Activated B cell treated with CpG ODN at 0.5 μM for 24 hours (primary cell): ENCODE measurements around the gene RBMS3. TPM values are rescaled to one million over a fixed set of nuclear protein-coding genes. Genes with fewer than 3 reads are reported as not detected.

ENCODE experiments used
- ATAC-seq: fragments of 200-7000 bp; cut with Tn5 transposase; one replicate; pipeline ENCODE4 v1.10.0; 2021; ENCODE audit warnings: low read depth, mild to moderate bottlenecking, moderate library complexity
- CTCF ChIA-PET: fragments of 350-600 bp; sonication (Branson Sonifier 250); formaldehyde crosslinking; loops from one replicate; lab custom pipeline; 2021; ENCODE audit warnings: antibody characterized with exemption; lab: Charles Lee
- POLR2A ChIA-PET: fragments of 350-600 bp; sonication (Branson Sonifier 250); formaldehyde crosslinking; loops from one replicate; lab custom pipeline; 2021; ENCODE audit warnings: antibody characterized with exemption; lab: Charles Lee
- DNase-seq: peaks from one replicate; pipeline ENCODE4 v3.0.0; 2022
- H3K27ac Mint-ChIP-seq: one replicate; pipeline ENCODE4 v1.8.0; 2020; ENCODE audit warnings: mixed read lengths
- H3K27me3 Mint-ChIP-seq: one replicate; pipeline ENCODE4 v1.8.0; 2021; ENCODE audit warnings: mixed read lengths
- H3K36me3 Mint-ChIP-seq: one replicate; pipeline ENCODE4 v1.8.0; 2021; ENCODE audit warnings: low read depth, mixed read lengths
- H3K4me1 Mint-ChIP-seq: one replicate; pipeline ENCODE4 v1.8.0; 2021; ENCODE audit warnings: mixed read lengths
- H3K4me3 Mint-ChIP-seq: one replicate; pipeline ENCODE4 v1.8.0; 2020; ENCODE audit warnings: mild to moderate bottlenecking, mixed read lengths
- H3K9me3 Mint-ChIP-seq: one replicate; pipeline ENCODE4 v1.8.0; 2020; ENCODE audit warnings: mixed read lengths
- intact Hi-C: fragments of 100-400 bp; cut with micrococcal nuclease; formaldehyde crosslinking; loops from one replicate; pipeline ENCODE4 v1.15.1; 2024
- total RNA-seq: library from RNA; stranded (reverse); gene quantifications from 2 replicates; pipeline ENCODE4 v1.2.3, GENCODE V29; 2022
- TF ChIP-seq, protein P1 (sequence below): fragments of 200-600 bp; IDR thresholded peaks from one replicate; pipeline ENCODE4 v1.8.0; 2022; ENCODE audit warnings: antibody characterized with exemption, mild to moderate bottlenecking

The RBMS3 gene
- total RNA-seq, 1 donor from 2014 or later: 0.31 TPM

DNA sequence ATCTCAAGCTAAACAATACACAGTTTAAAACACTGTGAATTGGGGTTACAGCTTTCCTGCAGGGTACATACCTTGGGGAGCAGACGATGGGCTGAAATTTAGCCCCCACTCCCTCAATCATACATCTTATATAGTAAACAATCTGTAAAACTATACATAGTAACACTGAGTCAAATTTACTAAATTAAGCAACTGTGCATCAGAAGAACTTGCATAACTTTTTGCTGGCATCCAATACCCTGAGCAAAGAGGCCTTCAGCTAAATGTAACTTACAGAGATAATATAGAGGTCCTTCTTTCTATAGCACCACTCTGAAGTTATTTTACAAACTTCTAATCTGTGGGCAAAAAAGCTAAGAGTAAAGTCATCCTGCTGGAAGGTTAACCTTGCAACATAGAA lies 721.9 kb downstream of the RBMS3 start:
- ATAC-seq: no peak
- CTCF ChIA-PET: interaction anchor here (0.8 to 2.2 kb wide), 2 partner anchors 10 kb away, joined by 4 to 6 read pairs; no protein-coding TSS in a partner anchor
- no peaks in the 10 kb centered on the region for H3K4me1 Mint-ChIP-seq

DNA sequence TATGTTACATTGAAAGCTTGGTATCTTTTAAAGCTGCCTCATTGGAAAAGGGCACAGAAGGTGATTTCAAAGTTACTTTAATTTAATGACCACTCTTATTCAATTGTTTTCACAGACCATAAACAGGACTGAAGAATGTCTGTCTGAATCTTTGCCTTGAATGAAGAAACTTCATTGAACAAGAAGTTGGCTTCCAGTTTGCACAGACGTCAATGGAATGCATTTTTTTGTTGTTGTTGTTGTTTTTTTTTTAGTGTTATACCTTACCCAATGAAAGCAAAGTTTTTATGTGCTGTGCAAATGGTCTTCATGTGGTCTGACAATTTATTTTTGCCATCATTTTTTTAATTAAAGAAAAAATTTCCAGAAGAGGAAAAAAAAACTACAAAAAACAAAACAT lies 722.9 kb downstream of the RBMS3 start:
- H3K36me3 Mint-ChIP-seq: no peaks in the 10 kb centered on the region

More for the DNA sequence above, 721.9 kb downstream of the RBMS3 start:
- POLR2A ChIA-PET: no interaction called here
- DNase-seq: no peak
- Mint-ChIP-seq H3K4me3 (no peak overlapping the region), H3K9me3 (peaks cover 2% of the 10 kb centered on the region), H3K27me3 (no peaks in the 10 kb centered on the region), H3K36me3 (no peaks in the 10 kb centered on the region), H3K27ac (no peak overlapping the region)
- intact Hi-C loops: no loop called here
- TF ChIP-seq, protein P1, sequence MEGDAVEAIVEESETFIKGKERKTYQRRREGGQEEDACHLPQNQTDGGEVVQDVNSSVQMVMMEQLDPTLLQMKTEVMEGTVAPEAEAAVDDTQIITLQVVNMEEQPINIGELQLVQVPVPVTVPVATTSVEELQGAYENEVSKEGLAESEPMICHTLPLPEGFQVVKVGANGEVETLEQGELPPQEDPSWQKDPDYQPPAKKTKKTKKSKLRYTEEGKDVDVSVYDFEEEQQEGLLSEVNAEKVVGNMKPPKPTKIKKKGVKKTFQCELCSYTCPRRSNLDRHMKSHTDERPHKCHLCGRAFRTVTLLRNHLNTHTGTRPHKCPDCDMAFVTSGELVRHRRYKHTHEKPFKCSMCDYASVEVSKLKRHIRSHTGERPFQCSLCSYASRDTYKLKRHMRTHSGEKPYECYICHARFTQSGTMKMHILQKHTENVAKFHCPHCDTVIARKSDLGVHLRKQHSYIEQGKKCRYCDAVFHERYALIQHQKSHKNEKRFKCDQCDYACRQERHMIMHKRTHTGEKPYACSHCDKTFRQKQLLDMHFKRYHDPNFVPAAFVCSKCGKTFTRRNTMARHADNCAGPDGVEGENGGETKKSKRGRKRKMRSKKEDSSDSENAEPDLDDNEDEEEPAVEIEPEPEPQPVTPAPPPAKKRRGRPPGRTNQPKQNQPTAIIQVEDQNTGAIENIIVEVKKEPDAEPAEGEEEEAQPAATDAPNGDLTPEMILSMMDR: no peak

DNA sequence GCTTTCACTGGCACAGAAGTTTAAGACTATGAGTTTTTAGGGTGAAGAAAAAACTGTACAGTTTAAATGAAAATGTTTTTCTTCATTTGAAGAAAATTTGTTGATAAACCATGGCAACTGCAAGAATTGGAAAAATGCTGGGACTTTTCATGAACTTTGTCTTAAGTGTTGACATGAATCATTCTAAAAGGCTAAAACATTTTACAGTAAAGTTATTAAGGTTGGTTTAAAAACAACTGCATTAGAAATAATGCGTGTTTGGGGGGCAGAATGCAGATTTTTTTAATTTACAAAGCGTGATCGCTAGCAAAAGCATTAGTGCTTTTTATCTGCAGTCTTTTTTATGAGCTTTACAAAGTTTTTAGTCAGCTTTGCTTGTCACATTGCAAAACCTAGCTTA lies 723.6 kb downstream of the RBMS3 start:
- peaks cover 2% of the 10 kb centered on the region for H3K9me3 Mint-ChIP-seq
- POLR2A ChIA-PET: no interaction called here
- H3K27ac Mint-ChIP-seq: no peak overlapping the region
- H3K36me3 Mint-ChIP-seq: no peaks in the 10 kb centered on the region
- ATAC-seq (no peak), DNase-seq (no peak)
- H3K4me3 Mint-ChIP-seq: no peak overlapping the region
- H3K4me1 Mint-ChIP-seq: no peaks in the 10 kb centered on the region
- TF ChIP-seq, protein P1: no peak
- no peaks in the 10 kb centered on the region for H3K27me3 Mint-ChIP-seq
- intact Hi-C loops: no loop called here
- CTCF ChIA-PET: interaction anchor here (2.2 kb wide), 1 partner anchor 8 kb away, joined by 6 read pairs; no protein-coding TSS in a partner anchor

More for the DNA sequence above, 722.9 kb downstream of the RBMS3 start:
- ATAC-seq (no peak), DNase-seq (no peak)
- TF ChIP-seq, protein P1: no peak
- Mint-ChIP-seq H3K27ac (no peak overlapping the region), H3K4me1 (no peaks in the 10 kb centered on the region), H3K9me3 (peaks cover 2% of the 10 kb centered on the region), H3K27me3 (no peaks in the 10 kb centered on the region), H3K4me3 (no peak overlapping the region)
- intact Hi-C loops: no loop called here
- ChIA-PET CTCF (interaction anchor here (2.2 kb wide), 1 partner anchor 9 kb away, joined by 6 read pairs; no protein-coding TSS in a partner anchor), POLR2A (no interaction called here)

DNA sequence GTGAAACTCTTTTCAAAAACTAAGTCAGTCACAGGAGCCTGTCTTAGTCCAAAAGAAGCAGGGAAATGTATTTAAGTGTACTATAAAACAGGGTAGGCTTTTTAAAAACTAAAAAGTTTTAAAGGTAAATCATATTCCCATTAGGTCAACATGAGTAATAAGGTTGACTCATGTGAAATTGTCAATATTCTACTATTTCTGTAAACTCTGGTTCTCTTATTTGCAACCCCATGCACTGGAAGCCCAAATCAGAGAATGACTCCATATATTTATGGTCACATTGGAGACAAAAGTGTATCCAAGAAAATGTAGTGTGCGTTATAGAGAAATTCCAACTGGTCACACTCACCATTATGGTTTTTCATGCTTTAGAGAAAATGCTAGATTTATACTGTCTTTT lies 725.2 kb downstream of the RBMS3 start:
- DNase-seq: no peak
- ChIA-PET CTCF (no interaction called here), POLR2A (no interaction called here)
- H3K27ac Mint-ChIP-seq: no peak overlapping the region
- no peaks in the 10 kb centered on the region for H3K9me3 Mint-ChIP-seq
- no peak overlapping the region for H3K4me3 Mint-ChIP-seq
- H3K36me3 Mint-ChIP-seq: no peaks in the 10 kb centered on the region
- ATAC-seq: no peak
- intact Hi-C loops: no loop called here
- H3K4me1 Mint-ChIP-seq: no peaks in the 10 kb centered on the region
- TF ChIP-seq, protein P1: no peak
- H3K27me3 Mint-ChIP-seq: peaks cover 2% of the 10 kb centered on the region

DNA sequence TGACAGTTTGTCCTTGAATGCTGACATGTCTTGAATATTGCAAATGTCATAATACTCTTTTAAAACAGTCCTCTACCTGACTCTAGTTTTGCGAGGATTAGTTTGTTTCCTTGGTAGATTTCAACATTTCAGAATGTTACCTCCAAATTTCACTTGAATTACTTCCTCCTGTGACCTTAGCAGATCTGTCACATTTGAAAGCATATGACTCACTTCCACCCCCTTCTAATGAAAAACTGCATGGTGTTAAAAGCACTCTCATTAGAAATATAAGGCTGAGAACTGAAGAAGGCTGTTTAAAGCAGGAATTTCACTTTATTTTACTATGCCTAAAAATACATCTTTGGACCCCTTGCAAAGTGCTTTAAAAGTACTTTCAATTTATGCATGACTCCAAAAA lies 726.8 kb downstream of the RBMS3 start:
- intact Hi-C loops: no loop called here
- TF ChIP-seq, protein P1: no peak
- Mint-ChIP-seq H3K36me3 (no peaks in the 10 kb centered on the region), H3K9me3 (no peaks in the 10 kb centered on the region), H3K4me1 (no peaks in the 10 kb centered on the region), H3K27ac (no peak overlapping the region), H3K27me3 (peaks cover 2% of the 10 kb centered on the region), H3K4me3 (no peak overlapping the region)
- DNase-seq (no peak), ATAC-seq (no peak)
- ChIA-PET POLR2A (no interaction called here), CTCF (interaction anchor here (1.8 kb wide), 1 partner anchor 35 kb away, joined by 6 read pairs; no protein-coding TSS in a partner anchor)
